K562 treated with DMSO at 1 percent for 12 hours (cell line): ENCODE data around the gene SLC4A4. TPM values are rescaled to one million over a fixed set of nuclear protein-coding genes. Genes with fewer than 3 reads are reported as not detected.

Experiments
- total RNA-seq: library from RNA; unstranded; fragments of 300-600 nt; gene quantifications from 2 replicates; pipeline ENCODE4 v1.2.3, GENCODE V29; 2022; ENCODE audit not compliant: insufficient read depth

SLC4A4 gene
- total RNA-seq, result not detected in 2 replicates

GRCh38 chr4:71338846-71339593 lies at the start of gene SLC4A4:
SLC4A4 (plus strand) TSS chr4:71339020.

